ENCODE results near the gene RIMBP2. TPM values are rescaled to one million over a fixed set of nuclear protein-coding genes. Genes with fewer than 3 reads are reported as not detected.

Gene RIMBP2
- total and polyA plus RNA-seq, 8 donors = 0.42 to 19.0 (median 16.1) TPM

GRCh38 chr12:130468186-130468585 is 247.9 kb downstream of the RIMBP2 start:
- Histone ChIP-seq H3K4me3 (no peak overlapping the region), H3K4me1 (no peaks in the 10 kb centered on the region), H3K36me3 (no peaks in the 10 kb centered on the region), H3K27ac (no peak overlapping the region), H3K9me3 (peaks cover 0 to 24% of the 10 kb centered on the region in 2 donors), H3K27me3 (peaks cover 0 to 9% of the 10 kb centered on the region in 2 donors)
- DNase-seq = peak in 1 of 4 donors; percentile 38
- no peak for TF ChIP-seq CTCF (IDR thresholded peaks at IDR 0.05)
- no peak for ATAC-seq
- intact Hi-C loops (cut with DNase I) = no loop called here

- Histone ChIP-seq H3K9me3 (peaks cover 0 to 24% of the 10 kb centered on the region in 2 donors), H3K27ac (no peak overlapping the region), H3K4me3 (no peak overlapping the region), H3K4me1 (no peaks in the 10 kb centered on the region), H3K27me3 (peaks cover 0 to 13% of the 10 kb centered on the region in 2 donors), H3K36me3 (no peaks in the 10 kb centered on the region)
- intact Hi-C loops (cut with DNase I) = no loop called here
- DNase-seq = peak in 1 of 4 donors; percentile 57
- TF ChIP-seq CTCF (IDR thresholded peaks at IDR 0.05) = no peak
- ATAC-seq = no peak
Measured at GRCh38 chr12:130465626-130466025, 250.5 kb downstream of the RIMBP2 start.

- intact Hi-C loops (cut with DNase I) = no loop called here
- Histone ChIP-seq H3K4me1 (no peaks in the 10 kb centered on the region), H3K27me3 (peaks cover 0 to 16% of the 10 kb centered on the region in 2 donors), H3K9me3 (peaks cover 0 to 24% of the 10 kb centered on the region in 2 donors), H3K4me3 (no peak overlapping the region), H3K27ac (no peak overlapping the region), H3K36me3 (no peaks in the 10 kb centered on the region)
- no peak for TF ChIP-seq CTCF (IDR thresholded peaks at IDR 0.05)
- DNase-seq (peak in 1 of 4 donors; percentile 50), ATAC-seq (no peak)
Measured at GRCh38 chr12:130465046-130465445, 251.1 kb downstream of the RIMBP2 start.

DNA sequence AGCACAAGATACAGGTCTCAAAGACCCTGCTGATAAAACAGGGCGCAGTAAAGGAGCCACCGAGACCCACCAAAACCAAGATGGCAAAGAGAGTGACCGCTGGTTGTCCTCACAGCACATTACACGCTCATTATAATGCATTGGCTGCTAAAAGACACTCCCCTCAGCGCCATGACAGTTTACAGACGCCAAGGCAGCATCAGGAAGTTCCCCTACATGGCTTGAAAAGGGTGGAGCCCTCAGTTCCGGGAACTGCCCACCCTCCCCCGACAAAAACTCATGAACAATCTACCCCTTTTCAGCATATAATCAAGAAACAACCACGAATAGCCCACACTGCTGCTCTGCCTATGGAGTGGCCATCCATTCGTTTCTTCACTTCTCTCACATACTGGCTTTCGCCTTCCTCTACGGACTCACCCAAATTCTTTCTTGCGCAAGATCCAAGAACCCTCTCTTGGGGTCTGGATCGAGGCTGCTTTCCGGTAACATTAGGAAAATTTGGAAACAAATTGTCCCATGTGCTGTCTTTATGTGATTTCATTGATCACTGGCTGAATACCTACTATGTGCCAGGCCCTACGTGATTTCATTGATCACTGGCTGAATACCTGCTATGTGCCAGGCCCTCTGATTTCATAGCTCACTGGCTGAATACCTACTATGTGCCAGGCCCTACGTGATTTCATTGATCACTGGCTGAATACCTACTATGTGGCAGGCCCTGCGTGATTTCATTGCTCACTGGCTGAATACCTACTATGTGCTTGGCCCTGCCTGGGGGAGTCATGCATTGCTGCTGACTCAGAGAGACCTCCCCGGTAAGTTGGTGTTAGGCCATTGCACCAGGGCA is 252.1 kb downstream of the RIMBP2 start:
- DNase-seq (no peak), ATAC-seq (no peak)
- no peak for TF ChIP-seq CTCF (IDR thresholded peaks at IDR 0.05)
- Histone ChIP-seq H3K9me3 (peaks cover 0 to 24% of the 10 kb centered on the region in 2 donors), H3K27me3 (peaks cover 0 to 16% of the 10 kb centered on the region in 2 donors), H3K4me1 (no peaks in the 10 kb centered on the region), H3K4me3 (no peak overlapping the region), H3K27ac (no peak overlapping the region), H3K36me3 (no peaks in the 10 kb centered on the region)
- intact Hi-C loops (cut with DNase I) = no loop called here

GRCh38 chr12:130463275-130463658 is 252.8 kb downstream of the RIMBP2 start:
- Histone ChIP-seq H3K36me3 (no peaks in the 10 kb centered on the region), H3K9me3 (peaks cover 0 to 17% of the 10 kb centered on the region in 2 donors), H3K4me1 (no peaks in the 10 kb centered on the region), H3K27ac (no peak overlapping the region), H3K27me3 (peaks cover 0 to 16% of the 10 kb centered on the region in 2 donors), H3K4me3 (no peak overlapping the region)
- intact Hi-C loops (cut with DNase I) = no loop called here
- DNase-seq (peak in 1 of 4 donors; percentile 63), ATAC-seq (no peak)
- TF ChIP-seq CTCF (IDR thresholded peaks at IDR 0.05) = no peak
